ENCODE results near the gene ETFRF1.

GRCh38 chr12:25186788-25187402 is 8.1 kb upstream of the ETFRF1 start:
- TF ChIP-seq POLR2A (IDR thresholded peaks at IDR 0.05; ENCODE audit: low read length) (no peak), GATA1 (IDR thresholded peaks at IDR 0.05; ENCODE audit: low read depth, low read length) (no peak)

Data from erythroblast (primary cell).